ENCODE data around the gene KPNA4. TPM values are rescaled to one million over a fixed set of nuclear protein-coding genes. Genes with fewer than 3 reads are reported as not detected.
"Not testable (repeated sequence)": the region's sequence is repeated elsewhere in the genome, so short reads cannot be mapped to it uniquely, and the experiment has no call there.

KPNA4 gene
- total RNA-seq, 1 donor from 2014 or later: 40.1 TPM

DNA sequence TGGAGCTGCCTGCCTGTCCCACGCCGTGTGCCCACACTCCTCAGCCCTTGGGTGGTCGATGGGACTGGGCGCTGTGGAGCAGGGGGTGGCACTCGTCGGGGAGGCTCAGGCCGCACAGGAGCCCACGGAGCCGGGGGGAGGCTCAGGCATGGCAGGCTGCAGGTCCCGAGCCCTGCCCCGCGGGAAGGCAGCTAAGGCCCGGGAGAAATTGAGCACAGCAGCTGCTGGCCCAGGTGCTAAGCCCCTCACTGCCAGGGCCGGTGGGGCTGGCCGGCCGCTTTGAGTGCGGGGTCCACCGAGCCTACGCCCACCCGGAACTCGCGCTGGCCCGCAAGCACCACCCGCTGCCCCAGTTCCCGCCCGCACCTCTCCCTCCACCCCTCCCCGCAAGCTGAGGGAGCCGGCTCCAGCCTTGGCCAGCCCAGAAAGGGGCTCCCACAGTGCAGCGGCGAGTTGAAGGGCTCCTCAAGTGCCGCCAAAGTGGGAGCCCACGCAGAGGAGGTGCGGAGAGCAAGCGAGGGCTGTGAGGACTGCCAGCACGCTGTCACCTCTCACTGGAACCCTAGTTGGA lies 8.7 kb upstream of the KPNA4 start:
- not testable (repeated sequence) for DNase-seq (ENCODE audit: low read depth)

GRCh38 chr3:160569894-160570652 lies 4.7 kb upstream of the KPNA4 start:
- DNase-seq (ENCODE audit: low read depth): no peak

DNA sequence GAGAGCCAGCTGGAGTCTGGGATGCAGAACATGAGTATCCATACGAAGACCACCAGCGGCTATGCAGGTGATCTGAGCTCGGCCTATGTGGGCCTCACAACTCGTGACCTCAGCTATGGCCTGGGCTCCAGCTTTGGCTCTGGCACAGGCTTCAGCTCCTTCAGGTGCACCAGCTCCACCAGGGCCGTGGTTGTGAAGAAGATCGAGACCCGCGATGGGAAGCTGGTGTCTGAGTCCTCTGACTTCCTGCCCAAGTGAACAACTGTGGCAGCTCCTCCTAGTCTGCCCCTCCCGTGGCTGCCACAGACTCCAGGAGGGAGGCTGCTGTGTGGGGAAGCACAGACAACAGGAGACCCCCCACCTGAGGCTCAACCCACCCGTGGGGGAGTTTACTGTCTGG lies 3.6 kb upstream of the KPNA4 start:
- DNase-seq (ENCODE audit: low read depth): no peak

GRCh38 chr3:160567774-160568173 lies 2.4 kb upstream of the KPNA4 start:
- DNase-seq (ENCODE audit: low read depth): no peak

- no peak for DNase-seq (ENCODE audit: low read depth)
Observed at GRCh38 chr3:160566499-160566898, 1.1 kb upstream of the KPNA4 start.

GRCh38 chr3:160564949-160565441 lies 376 bp downstream of the KPNA4 start:
- DNase-seq (ENCODE audit: low read depth): peak; percentile 68

DNA sequence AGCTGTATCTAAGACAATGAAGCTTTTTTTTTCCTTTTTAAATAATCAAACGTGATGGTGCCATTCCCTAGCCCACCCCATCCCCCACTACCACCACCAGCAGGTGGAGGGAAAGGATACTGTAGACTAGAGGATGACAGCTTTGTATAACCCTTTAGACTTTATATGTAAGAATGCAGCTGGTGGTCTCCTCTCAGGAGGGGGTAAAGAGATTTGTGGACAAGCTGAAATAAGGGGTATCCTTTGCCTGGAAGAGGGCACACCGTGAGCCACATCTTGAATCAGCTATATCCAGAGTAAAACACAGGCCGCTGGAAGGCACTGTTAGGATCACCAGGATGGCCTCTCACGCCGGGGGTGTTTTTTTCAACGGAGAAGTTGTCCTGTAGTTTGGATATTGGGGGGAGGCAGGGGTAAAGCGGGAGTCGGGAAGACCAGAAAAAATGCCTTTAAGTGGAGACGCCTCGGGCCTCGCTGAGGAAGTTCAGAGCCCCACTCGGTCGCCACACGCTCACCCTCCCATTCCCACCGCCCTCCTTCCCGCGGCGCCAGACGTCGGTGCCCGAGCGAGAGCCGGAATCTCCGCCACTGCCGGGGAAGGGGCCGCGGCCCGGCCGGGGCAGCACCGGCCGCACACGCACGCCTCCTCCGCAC lies 986 bp downstream of the KPNA4 start:
- DNase-seq (ENCODE audit: low read depth): peak; percentile 25

GRCh38 chr3:160562952-160563351 lies 2.4 kb downstream of the KPNA4 start:
- no peak for DNase-seq (ENCODE audit: low read depth)

GRCh38 chr3:160557571-160557970 lies 7.8 kb downstream of the KPNA4 start:
- no peak for DNase-seq (ENCODE audit: low read depth)

DNA sequence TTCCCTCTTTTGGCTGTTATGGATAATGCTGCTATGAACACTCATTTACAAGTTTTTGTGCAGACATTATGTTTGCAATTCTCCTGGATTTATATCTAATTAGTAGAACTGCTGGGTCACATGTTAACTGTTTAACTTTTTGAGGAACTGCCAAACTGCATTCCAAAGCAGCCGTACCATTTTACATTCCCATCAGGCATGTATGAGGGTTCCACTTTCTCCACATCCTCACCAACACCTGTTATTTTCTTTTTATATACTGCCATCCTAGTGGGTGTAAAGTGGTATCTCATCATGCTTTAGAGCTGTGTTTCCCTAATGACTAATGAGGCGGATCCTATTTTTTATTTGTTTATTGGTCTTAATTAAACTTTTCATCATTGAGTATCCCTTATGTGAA lies 9.2 kb downstream of the KPNA4 start:
- peak; percentile 71 for DNase-seq (ENCODE audit: low read depth)

- no peak for DNase-seq (ENCODE audit: low read depth)
Observed at GRCh38 chr3:160554980-160555379, 10.4 kb downstream of the KPNA4 start.

GRCh38 chr3:160553827-160554226 lies 11.5 kb downstream of the KPNA4 start:
- no peak for DNase-seq (ENCODE audit: low read depth)

DNA sequence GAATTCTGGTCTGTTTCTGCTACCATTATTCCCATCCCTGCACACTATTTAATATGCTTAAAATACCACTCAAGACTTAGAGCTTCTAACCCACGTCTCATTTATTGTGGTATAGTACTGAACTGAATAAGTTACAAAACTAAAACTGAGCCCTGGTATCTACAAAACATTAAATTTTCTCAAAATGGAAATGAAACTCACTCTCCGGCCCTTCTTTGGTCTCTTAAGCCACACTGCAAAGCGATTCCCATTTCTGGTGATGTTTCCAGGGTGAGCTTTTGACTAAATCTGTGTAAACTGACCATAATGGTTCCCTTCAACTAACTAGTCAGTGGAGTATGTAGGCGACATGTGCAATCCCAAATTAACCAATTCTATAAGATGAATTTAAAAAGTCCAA lies 18.6 kb downstream of the KPNA4 start:
- no peak for DNase-seq (ENCODE audit: low read depth)

DNA sequence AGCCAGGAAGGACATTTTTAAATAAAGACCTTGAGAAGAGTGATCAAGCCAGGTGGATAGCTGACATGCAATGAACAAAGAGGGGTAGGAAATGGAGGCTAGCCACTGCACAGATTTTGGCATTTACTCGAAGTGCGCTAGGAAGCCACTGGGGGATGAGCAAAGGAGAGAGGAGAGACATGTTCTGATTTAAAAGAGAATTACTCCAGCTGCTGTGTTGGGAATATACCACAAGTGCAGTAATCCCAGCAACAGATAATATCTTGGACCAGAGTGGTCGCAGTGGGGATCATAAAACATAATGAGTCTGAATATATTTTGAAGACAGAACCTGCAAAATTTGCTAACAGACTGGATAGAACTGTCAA lies 19.9 kb downstream of the KPNA4 start:
- DNase-seq (ENCODE audit: low read depth): peak; percentile 45

- no peak for DNase-seq (ENCODE audit: low read depth)
Observed at GRCh38 chr3:160544844-160545503, 20.4 kb downstream of the KPNA4 start.

- no peak for DNase-seq (ENCODE audit: low read depth)
Observed at GRCh38 chr3:160540551-160540950, 24.8 kb downstream of the KPNA4 start.

GRCh38 chr3:160538895-160539294 lies 26.5 kb downstream of the KPNA4 start:
- no peak for DNase-seq (ENCODE audit: low read depth)

DNA sequence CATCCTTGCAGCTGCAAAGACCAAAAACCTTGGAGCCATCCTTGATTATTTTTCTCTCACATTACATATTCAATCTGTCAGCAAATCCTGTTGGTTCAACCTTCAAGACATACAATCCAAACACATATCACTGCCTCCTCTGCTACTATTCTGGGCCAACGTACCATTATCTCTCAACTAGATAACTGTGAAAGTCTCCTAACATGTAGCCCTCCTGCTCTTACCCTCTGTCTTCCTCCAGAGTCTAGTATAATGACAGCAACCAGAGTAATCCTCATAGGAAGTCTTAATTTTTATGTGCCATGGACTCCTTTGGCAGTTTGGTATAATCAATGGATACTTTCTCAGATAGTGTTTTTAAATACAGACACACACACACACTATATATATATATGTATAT lies 27.6 kb downstream of the KPNA4 start:
- no peak for DNase-seq (ENCODE audit: low read depth)

DNA sequence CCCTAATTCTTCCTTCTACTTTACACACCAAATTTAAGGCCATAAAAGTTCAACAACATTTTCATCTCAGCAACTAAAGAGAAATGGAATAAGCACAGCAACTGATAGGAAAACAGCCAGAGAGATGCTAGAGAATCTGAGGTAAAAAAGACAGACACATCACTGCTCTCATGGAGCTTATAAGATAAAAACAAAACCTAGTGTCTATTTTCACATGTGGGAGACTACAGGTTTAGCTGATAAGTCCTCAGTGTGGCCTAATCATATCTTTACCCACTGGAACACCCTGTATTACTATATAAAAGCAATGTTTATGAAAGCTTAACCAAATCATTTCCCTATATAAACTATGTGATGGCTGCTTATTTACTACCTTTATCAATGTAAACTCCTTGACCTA lies 33.0 kb downstream of the KPNA4 start:
- no peak for DNase-seq (ENCODE audit: low read depth)

- no peak for DNase-seq (ENCODE audit: low read depth)
Observed at GRCh38 chr3:160531311-160531710, 34.1 kb downstream of the KPNA4 start.

DNA sequence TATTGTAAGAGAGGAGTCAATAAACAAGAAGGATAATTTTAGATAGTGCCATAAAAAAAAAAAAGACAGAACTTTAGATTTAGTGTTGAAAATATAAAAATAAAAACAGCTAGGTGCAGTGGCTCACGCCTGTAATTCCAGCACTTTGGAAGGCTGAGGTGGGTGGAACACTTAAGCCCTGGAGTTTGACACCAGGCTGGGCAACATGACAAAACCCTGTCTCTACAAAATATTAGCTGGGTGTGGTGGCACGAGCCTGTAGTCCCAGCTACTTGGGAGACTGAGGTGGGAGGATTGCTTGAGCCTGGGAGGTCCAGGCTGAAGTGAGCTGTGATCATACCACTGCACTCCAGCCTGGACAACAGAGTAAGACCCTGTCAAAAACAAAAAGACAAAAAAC lies 49.0 kb downstream of the KPNA4 start:
- not testable (repeated sequence) for DNase-seq (ENCODE audit: low read depth)

DNA sequence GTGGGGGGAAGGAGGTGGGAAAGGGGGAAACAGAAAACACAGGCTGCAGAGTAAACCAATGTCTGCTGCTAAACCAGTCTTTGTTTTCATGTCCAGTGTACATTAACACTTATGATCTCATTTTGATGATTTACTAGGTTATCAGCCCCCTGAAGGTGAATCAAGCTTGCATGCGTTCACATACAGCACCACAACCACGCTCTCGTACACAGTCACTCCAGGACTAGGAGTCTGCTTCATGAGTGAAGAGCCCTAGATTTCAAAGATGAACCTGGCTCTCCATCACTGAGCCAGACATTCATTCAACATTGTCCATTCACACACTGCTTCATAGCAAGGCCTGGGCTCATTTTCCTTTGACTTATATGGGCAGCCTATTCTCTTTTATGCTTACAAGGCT lies 64.0 kb downstream of the KPNA4 start:
- no peak for DNase-seq (ENCODE audit: low read depth)

Measured in myocyte (in vitro differentiated cells).